Measurements from ENCODE around the gene ARID1B.

ARID1B gene

DNA sequence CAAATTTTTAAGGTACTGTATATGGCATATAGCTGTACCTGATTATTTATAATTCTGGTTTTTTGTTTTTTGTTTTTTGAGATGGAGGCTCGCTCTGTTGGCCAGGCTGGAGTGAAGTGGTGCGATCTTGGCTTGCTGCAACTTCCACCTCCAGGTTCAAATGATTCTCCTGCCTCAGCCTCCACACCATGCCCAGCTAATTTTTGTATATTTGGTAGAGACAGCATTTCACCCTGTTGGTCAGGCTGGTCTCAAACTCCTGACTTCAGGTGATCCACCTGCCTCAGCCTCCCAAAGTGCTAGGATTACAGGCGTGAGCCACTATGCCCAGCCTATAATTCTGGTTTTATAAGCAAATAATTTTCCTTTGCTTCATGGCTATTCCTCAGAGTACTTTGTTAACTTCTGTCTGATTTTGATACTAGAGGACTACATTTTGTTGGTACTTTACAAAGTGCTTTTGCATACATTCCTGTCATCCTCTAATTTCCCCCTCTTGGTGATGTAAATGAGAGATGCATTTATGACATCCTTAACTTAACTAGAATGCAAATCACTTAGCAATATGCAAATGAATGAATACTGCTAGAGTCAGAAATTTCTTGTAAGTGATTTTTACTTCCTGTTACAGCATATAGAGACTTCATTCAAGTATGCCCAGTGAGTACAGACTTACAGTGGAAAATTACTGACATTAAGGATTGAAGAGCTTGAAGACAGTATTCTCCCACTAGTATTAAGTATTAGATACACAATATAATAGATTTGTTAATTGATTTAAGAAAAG is 35.7 kb upstream of the ARID1B start:
- ChIA-PET POLR2A (no interaction called here), CTCF (interaction anchor here (1.0 to 2.3 kb wide), 2 partner anchors 11 kb away, joined by 4 to 15 read pairs; no protein-coding TSS in a partner anchor)
- no peak for DNase-seq (ENCODE audit: extremely low spot score)
- TF ChIP-seq, protein P1, sequence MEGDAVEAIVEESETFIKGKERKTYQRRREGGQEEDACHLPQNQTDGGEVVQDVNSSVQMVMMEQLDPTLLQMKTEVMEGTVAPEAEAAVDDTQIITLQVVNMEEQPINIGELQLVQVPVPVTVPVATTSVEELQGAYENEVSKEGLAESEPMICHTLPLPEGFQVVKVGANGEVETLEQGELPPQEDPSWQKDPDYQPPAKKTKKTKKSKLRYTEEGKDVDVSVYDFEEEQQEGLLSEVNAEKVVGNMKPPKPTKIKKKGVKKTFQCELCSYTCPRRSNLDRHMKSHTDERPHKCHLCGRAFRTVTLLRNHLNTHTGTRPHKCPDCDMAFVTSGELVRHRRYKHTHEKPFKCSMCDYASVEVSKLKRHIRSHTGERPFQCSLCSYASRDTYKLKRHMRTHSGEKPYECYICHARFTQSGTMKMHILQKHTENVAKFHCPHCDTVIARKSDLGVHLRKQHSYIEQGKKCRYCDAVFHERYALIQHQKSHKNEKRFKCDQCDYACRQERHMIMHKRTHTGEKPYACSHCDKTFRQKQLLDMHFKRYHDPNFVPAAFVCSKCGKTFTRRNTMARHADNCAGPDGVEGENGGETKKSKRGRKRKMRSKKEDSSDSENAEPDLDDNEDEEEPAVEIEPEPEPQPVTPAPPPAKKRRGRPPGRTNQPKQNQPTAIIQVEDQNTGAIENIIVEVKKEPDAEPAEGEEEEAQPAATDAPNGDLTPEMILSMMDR (IDR thresholded peaks at IDR 0.05; ENCODE audit: control extremely low read depth, extremely low read depth, low read depth, missing control alignments): no peak

DNA sequence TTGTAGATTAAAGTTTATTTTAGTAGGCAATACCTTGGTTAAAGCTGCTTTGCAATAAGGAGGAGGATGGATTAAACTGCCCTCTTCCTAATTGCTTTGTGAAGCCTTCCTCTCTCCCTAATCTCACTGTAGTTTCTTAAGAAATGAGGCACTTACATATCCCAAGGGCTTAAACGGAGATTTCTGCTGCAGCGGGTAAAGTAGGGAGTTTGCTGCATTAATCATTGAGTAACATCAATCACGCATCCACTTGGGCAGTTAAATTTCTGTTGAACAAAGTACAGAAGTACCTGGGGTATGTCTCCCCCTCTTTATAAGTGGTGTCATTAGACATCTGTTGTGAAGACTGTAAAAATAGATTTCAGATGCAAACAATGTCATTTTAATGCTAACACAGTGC is 29.5 kb upstream of the ARID1B start:
- DNase-seq (ENCODE audit: extremely low spot score): no peak
- ChIA-PET CTCF (interaction anchor here (0.9 to 1.4 kb wide), 2 partner anchors 8 to 23 kb away, joined by 3 read pairs; no protein-coding TSS in a partner anchor), POLR2A (no interaction called here)
- TF ChIP-seq, protein P1 (IDR thresholded peaks at IDR 0.05; ENCODE audit: control extremely low read depth, extremely low read depth, low read depth, missing control alignments): no peak

DNA sequence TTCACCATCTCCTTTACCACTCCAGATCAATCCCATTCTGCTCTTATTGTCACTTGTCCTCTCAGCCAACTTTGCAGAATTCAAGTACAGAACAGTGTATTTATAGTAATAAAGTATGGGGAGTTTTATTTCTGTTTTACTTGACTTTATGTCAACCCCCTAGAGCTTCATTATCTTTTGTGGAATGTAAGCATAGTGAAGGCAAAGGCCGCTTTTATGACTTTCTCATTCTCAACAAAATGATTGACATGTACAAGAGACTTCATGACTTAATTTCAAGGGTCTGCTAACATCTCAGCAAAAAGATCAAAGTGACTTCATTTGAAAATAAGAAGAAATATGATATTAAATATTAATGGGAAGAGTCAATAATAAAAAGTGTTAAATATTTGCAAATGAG is 28.7 kb upstream of the ARID1B start:
- POLR2A ChIA-PET: no interaction called here
- DNase-seq (ENCODE audit: extremely low spot score): no peak
- CTCF ChIA-PET: no interaction called here
- TF ChIP-seq, protein P1 (IDR thresholded peaks at IDR 0.05; ENCODE audit: control extremely low read depth, extremely low read depth, low read depth, missing control alignments): no peak

DNA sequence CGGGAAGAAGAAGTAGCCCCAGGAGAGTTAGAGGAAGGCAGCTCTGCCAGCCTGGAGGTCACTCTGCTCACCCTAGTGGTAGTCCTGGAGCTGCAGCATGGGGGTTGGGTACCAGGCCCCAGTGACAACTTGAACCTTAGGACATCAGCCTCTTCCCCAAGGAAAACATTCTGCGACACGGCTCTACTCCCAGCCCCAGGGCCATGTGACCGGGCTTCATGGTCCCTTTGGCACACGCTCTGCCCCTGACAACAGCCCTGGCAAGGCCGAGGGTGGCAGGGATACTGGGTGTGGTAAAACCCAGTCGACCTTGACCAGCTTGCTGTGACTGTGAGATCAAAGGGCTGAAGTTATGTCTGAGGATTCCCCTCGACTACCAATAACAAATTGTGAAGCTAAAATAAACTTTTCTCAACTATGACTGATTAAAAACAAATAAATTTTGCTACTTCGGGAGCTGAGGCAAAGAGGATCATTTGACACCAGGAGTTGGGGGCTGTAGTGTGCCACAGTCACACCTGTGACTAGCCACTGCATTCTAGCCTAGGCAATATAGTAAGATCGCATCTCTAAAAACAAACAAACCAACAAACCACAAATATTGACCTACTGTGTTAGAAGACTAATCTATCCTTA is 24.4 kb upstream of the ARID1B start:
- CTCF ChIA-PET: interaction anchor here (0.7 to 3.0 kb wide), 14 partner anchors 8 to 263 kb away, joined by 3 to 15 read pairs (median 4); no protein-coding TSS in a partner anchor

DNA sequence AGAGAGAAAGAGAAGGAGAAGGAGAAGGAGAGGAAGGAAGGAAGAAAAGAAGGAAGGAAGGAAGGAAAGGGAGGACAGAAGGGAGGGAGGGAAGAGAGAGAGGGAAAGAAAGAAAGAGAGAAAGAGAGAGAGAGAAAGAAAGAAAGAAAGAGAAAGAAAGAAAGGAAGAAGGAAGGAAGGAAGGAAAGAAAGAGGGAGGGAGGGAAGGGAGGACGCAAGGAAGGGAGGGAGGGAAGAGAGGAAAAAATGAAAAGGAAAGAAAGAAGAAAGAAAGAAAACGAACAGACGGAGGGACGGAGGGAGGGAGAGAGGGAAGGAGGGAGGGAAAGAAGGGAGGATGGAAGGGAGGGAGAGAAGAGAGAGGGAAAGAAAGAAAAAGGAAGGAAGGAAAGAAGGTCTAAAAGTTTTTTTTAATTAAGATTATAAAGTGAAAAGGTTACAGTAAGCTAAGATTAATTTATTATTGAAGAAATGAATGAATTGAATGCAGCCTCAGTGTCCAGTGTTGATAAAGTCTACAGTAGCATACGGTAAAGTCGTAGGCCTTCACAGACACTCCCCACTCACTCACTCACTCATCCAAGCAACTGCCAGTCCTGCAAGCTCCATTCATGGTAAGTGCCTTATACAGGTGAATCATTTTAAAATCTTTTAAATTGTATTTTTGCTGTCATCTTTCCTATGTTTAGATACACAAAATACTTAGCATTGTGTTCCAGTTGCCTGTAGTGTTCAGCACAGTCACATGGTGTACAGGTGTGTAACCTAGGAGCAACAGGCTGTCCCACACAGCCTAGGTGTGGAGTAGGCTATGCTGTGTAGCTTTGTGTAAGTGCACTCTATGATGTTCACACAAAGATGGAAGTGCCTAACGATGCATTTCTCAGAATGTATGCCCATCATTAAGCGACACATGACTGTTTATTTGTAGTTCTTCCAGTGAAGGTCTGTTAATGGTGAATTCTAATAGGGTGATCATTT is 20.3 kb upstream of the ARID1B start:
- ChIA-PET POLR2A (no interaction called here), CTCF (interaction anchor here (1.4 to 1.6 kb wide), 2 partner anchors 20 to 278 kb away, joined by 3 read pairs; no protein-coding TSS in a partner anchor)
- TF ChIP-seq, protein P1 (IDR thresholded peaks at IDR 0.05; ENCODE audit: control extremely low read depth, extremely low read depth, low read depth, missing control alignments): no peak
- no peak for DNase-seq (ENCODE audit: extremely low spot score)

More for the DNA sequence above, 24.4 kb upstream of the ARID1B start:
- DNase-seq (ENCODE audit: extremely low spot score): peak; percentile 48
- TF ChIP-seq, protein P1 (IDR thresholded peaks at IDR 0.05; ENCODE audit: control extremely low read depth, extremely low read depth, low read depth, missing control alignments): peak; percentile 39
- POLR2A ChIA-PET: no interaction called here

DNA sequence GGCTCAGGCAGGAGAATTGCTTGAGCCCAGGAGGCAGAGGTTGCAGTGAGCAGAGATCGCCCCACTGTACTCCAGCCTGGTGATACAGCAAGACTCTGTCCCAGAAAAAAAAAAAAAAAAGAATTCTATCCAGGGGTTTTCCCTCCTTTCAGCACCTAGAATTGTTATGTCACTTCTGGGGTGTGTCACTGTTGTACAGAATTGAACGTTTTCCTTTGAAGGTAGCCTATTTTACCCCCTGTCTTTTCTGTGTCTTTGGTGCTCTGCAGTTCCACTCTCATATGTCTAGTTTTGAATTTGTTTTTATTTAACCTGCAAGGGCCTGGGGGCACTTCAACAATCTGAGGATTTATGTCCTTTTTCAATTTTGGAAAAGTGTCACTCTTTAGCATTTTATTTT is 19.3 kb upstream of the ARID1B start:
- ChIA-PET POLR2A (no interaction called here), CTCF (no interaction called here)
- no peak for DNase-seq (ENCODE audit: extremely low spot score)
- TF ChIP-seq, protein P1 (IDR thresholded peaks at IDR 0.05; ENCODE audit: control extremely low read depth, extremely low read depth, low read depth, missing control alignments): no peak

Data from GM10248 (cell line).